ENCODE results near the gene STMN1.

Gene STMN1

GRCh38 chr1:25907601-25908000, 1.4 kb upstream of the STMN1 start:
- no peak for DNase-seq (ENCODE audit: extremely low read depth, low read depth)
- TF ChIP-seq CTCF (IDR thresholded peaks at IDR 0.05; ENCODE audit: low read depth, low read length) = no peak

DNA sequence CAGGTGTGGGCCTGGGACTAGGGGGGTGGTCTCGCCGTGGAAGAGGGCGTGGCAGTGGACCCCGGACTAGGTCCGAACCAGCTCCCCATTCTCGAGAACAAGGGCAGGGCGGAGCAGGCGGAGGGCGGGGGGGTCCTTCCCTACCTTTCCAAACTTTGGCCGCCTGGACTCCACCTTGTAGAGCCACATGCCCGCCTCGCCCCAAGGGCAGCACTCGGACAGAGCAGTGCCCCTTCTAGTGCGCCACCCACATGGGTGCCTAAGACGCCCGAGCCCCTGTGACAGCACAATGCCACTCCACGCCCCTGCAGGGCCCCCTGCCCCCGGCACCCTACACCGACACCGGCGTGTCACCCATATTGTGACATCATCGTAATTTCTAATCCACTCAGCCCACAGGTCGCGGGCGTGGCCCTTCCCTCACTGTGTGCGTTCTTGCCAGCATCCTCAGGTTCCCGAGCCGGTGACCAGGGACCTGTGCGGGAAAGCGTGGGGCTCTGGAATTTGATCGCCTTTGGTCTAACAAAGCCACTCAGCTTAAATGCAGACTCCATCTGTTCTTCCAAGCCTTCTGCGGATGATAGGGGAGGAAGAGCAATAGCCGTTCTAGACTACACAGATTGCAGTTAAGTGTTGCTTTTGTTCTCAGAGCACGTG, 553 bp upstream of the STMN1 start:
- no peak for DNase-seq (ENCODE audit: extremely low read depth, low read depth)
- no peak for TF ChIP-seq CTCF (IDR thresholded peaks at IDR 0.05; ENCODE audit: low read depth, low read length)

GRCh38 chr1:25904943-25905679, 1.1 kb downstream of the STMN1 start:
- DNase-seq (ENCODE audit: extremely low read depth, low read depth) = peak; percentile 76
- TF ChIP-seq CTCF (IDR thresholded peaks at IDR 0.05; ENCODE audit: low read depth, low read length) = peak; percentile 17

DNA sequence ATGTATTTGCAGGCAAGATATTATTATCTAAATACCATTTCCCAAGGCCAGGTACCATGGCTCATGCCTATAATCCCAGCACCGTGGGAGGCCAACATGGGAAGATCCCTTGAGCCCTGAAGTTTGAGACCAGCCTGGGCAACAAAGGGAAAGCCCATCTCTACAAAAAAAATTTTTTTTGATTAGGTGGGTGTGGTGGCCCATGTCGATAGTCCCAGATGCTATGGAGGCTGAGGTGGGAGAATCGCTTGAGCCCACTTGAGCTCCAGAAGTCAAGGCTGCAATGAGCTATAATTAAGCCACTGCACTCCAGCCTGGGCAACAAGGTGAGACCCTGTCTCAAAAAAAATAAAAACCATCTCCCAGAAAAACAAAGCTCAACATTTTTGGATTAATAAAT, 2.2 kb downstream of the STMN1 start:
- TF ChIP-seq CTCF (IDR thresholded peaks at IDR 0.05; ENCODE audit: low read depth, low read length) = no peak
- no peak for DNase-seq (ENCODE audit: extremely low read depth, low read depth)

DNA sequence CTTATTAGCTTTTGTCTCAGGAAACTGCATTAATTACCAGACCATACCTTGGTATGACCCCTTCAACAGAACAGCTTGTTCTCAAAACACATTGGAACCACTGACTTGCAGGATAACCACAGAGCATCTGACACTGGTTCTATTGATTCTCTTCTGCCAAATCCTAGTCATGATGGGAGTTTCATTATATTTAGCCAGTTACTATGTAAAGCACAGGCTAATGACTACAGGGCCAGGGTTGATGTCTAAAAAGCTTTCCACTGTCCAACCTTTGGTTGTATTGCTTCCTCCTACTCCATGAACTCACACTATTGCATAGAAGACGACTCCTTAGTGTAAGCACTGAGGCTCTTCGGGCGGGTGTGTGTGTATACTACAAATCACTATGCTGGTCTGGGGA, 3.8 kb downstream of the STMN1 start:
- no peak for DNase-seq (ENCODE audit: extremely low read depth, low read depth)
- no peak for TF ChIP-seq CTCF (IDR thresholded peaks at IDR 0.05; ENCODE audit: low read depth, low read length)

DNA sequence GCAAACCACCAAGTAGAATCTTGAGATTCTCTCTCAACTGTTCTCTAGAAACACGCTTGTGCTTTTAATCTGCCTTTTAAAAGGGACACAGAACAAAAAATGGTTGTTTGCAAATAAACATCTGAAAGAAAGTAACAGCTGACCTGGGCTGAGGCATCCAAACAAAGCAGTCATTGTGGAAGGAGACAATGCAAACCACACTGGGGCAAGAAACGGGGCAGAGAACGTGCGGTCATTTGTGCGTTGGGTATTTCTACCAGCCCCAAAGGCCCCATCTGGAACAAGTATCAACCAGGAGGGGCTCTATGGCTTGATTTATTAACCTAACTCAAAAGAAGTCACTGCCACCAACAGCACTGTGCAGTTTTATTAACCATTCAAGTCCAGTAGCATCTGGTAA, 6.0 kb downstream of the STMN1 start:
- no peak for DNase-seq (ENCODE audit: extremely low read depth, low read depth)
- no peak for TF ChIP-seq CTCF (IDR thresholded peaks at IDR 0.05; ENCODE audit: low read depth, low read length)

GRCh38 chr1:25899792-25900191, 6.4 kb downstream of the STMN1 start:
- no peak for TF ChIP-seq CTCF (IDR thresholded peaks at IDR 0.05; ENCODE audit: low read depth, low read length)

More at GRCh38 chr1:25899792-25900191, 6.4 kb downstream of the STMN1 start:
- no peak for DNase-seq (ENCODE audit: extremely low read depth, low read depth)
